Right lobe of liver (tissue), 6 donors: Measurements from ENCODE around the gene PLXNA2. TPM values are rescaled to one million over a fixed set of nuclear protein-coding genes. Genes with fewer than 3 reads are reported as not detected.

Experiments used
- ATAC-seq, 4 donors: fragments of 200-7000 bp; cut with Tn5 transposase; one replicate each; pipeline ENCODE4 v1.9.1; 2020; ENCODE audit warnings: mild to moderate bottlenecking in 4 of 4, moderate library complexity in 4 of 4
- DNase-seq, 3 donors: peaks; one replicate each; pipeline ENCODE4 v3.0.0-alpha.2; 2020
- H3K27ac ChIP-seq, 3 donors: fragments of 200-600 bp; one replicate each; pipeline ENCODE4 v1.8.0; 2022
- H3K27me3 ChIP-seq, 2 donors: fragments of 200-600 bp; one replicate each; pipeline ENCODE4 v1.8.0; 2022
- H3K36me3 ChIP-seq, 4 donors: fragments of 200-600 bp; sonication (generic) in 1 of 4; one replicate each; pipeline versions ENCODE4 v1.5.1 to v1.8.0; 2017 to 2022; ENCODE audit warnings: control low read depth in 1 of 4
- H3K4me1 ChIP-seq, 4 donors: fragments of 200-600 bp; sonication (generic) in 1 of 4; one replicate each; pipeline versions ENCODE4 v1.5.1 to v1.8.0; 2017 to 2022; ENCODE audit warnings: control low read depth in 1 of 4
- H3K4me3 ChIP-seq, 3 donors: fragments of 200-600 bp; one replicate each; pipeline ENCODE4 v1.8.0; 2022
- H3K9me3 ChIP-seq, 4 donors: fragments of 200-600 bp; sonication (generic) in 1 of 4; one replicate each; pipeline versions ENCODE4 v1.5.1 to v1.8.0; 2017 to 2022; ENCODE audit warnings: control low read depth in 1 of 4
- CTCF ChIP-seq, 4 donors: fragments of 200-600 bp in 3 of 4; fragments of 450-650 bp in 1 of 4; IDR thresholded peaks; one replicate each; pipeline versions ENCODE4 v1.5.1 to v1.8.0; 2016 to 2022; ENCODE audit warnings: antibody characterized with exemption in 4 of 4, mild to moderate bottlenecking in 2 of 4
- POLR2A ChIP-seq: fragments of 450-650 bp; IDR thresholded peaks from one replicate; pipeline ENCODE4 v1.6.1; 2017; ENCODE audit warnings: antibody characterized with exemption, mild to moderate bottlenecking
- WGBS: methylation state at CpG from one replicate; pipeline ENCODE4 v1.1.6; 2018; ENCODE audit warnings: low coverage, low lambda C conversion rate; ENCODE audit not compliant: insufficient coverage; ENCODE audit errors: missing lambda C conversion rate; 5-methylcytosine and 5-hydroxymethylcytosine counted together
- intact Hi-C, 2 donors: fragments of 100-400 bp; cut with DNase I; formaldehyde crosslinking; loops; one replicate each; pipeline versions ENCODE4 v1.11.2 to v1.14.1; 2022
- total RNA-seq, 6 experiments: library from RNA; depleted of rRNA in 2 of 6; stranded (reverse); fragments of >200 nt in 2 of 6; fragmentation: NEBNext Ultra II Directional in 3 of 6; extraction: Animal tissue kit (Norgen Biotek cat#: 25700) in 3 of 6; gene quantifications; one replicate each; pipeline versions ENCODE4 v1.1.0 to v1.2.4, GENCODE V29; 2016 to 2023
- donor health status: DM: no; HTN: yes; CAD: no.
- donor health status: DM: no; HTN: no; CAD: no.
- donor health status: DM: no; HTN: no; CAD: no.
- donor health status: DM: no; HTN: yes; CAD: no.
- donor health status: DM: no; HTN: yes; CAD: no.

The PLXNA2 gene
- total RNA-seq, 6 experiments from 2014 or later = 5.6 to 20.8 (median 9.3) TPM

DNA sequence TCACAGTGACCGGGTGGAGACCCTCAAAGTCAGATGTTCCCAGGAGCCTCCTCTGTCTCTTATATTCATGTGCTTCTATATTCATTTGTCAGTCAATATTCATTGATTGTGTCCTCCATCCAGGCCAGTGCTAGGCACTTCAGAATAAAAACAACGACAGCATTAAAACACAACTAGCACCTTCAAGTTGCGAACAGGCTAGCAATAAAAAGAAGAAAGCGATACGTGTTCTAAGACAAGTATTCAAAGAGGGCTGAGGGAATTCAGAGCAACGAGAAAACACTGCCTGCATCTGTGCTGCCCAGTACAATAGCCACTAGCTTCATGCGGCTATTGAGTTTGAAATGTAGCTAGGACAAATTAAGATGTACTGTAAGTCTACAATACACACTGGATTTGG lies 138.0 kb downstream of the PLXNA2 start:
- Histone ChIP-seq H3K4me1 (peaks cover 0 to 14% (median 5%) of the 10 kb centered on the region in 4 donors), H3K27ac (no peak overlapping the region), H3K27me3 (no peaks in the 10 kb centered on the region), H3K4me3 (no peak overlapping the region), H3K36me3 (no peaks in the 10 kb centered on the region), H3K9me3 (no peaks in the 10 kb centered on the region)
- intact Hi-C loops = no loop called here
- 88% methylated on average over 7 of the region's 7 CpGs for WGBS
- DNase-seq (no peak), ATAC-seq (no peak)
- TF ChIP-seq CTCF (IDR thresholded peaks at IDR 0.05) = no peak
- TF ChIP-seq POLR2A = no peak

DNA sequence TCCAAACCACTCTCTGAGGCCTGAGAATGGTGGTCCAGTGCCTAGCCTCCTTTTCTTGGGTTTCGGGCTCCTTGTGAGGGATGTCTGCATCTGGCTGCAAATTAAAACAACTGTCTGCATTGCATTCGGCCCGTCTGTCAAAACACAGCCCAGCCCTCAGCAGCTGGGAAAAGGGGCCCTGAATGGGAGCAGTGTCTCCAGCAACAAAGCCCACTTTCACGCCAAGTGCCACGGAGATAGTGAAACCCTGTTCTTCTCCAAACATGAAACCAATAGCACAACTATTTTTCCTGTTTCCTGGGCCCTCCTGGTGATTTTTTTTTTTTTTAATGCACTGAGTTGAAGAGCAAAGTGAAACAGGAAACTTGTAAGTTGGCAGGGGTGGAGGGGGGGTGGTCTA lies 138.4 kb downstream of the PLXNA2 start:
- no peaks in the 10 kb centered on the region for H3K27me3 ChIP-seq
- peaks cover 0 to 14% (median 5%) of the 10 kb centered on the region in 4 donors for H3K4me1 ChIP-seq
- H3K9me3 ChIP-seq = no peaks in the 10 kb centered on the region
- DNase-seq (no peak), ATAC-seq (no peak)
- H3K4me3 ChIP-seq = no peak overlapping the region
- intact Hi-C loops = no loop called here
- H3K36me3 ChIP-seq = no peaks in the 10 kb centered on the region
- 69% methylated on average over 2 of the region's 5 CpGs for WGBS
- no peak for TF ChIP-seq POLR2A
- no peak for TF ChIP-seq CTCF (IDR thresholded peaks at IDR 0.05)
- no peak overlapping the region for H3K27ac ChIP-seq

DNA sequence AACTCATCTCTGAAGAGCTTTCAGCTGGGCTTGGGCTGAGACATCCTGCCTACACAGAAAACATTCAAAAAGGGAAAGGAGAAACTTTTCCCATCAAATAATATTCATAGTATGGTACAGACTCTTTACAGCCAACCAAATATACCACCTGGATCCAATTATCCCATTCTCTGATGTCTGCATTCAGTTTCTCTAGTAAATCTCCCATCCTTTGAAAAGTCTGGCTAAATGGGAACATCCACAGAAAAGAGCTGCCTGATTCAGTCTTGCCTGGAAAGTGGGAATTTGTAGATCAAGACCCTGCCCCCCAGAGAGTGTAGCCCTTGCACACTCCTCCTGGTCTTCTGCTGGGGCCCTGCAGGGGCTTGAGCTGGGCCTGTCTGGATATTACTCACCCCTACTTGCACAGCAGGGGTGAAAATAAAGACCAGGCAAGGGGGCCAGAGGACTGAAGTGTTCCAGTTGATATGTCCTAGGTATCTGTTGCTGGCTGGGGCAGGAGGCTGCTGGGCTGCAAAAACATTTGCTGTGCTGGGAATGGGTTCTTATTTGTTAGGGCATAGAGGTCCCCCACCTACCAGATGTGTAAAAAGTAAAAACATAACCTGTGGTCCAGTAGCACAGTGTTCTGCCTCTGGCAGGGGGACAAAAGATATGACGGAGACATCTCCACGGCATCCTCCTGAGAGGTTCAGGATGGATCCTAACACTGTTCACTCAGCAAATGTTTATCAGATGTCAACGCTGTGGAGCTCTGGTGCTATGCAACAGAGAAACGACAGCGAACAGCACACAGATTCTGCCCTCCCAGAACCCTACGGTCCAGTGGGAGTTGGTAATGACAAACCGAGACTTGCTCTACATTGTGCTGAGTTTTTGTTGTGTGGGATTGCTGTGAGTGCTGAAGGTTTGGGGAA lies 140.3 kb downstream of the PLXNA2 start:
- Histone ChIP-seq H3K9me3 (no peaks in the 10 kb centered on the region), H3K4me3 (no peak overlapping the region), H3K27ac (no peak overlapping the region), H3K27me3 (no peaks in the 10 kb centered on the region), H3K4me1 (peaks cover 0 to 14% (median 5%) of the 10 kb centered on the region in 4 donors), H3K36me3 (no peaks in the 10 kb centered on the region)
- DNase-seq (no peak), ATAC-seq (no peak)
- WGBS = 96% methylated on average over 4 of the region's 7 CpGs
- TF ChIP-seq POLR2A (no peak), CTCF (IDR thresholded peaks at IDR 0.05) (no peak)
- intact Hi-C loops = no loop called here

DNA sequence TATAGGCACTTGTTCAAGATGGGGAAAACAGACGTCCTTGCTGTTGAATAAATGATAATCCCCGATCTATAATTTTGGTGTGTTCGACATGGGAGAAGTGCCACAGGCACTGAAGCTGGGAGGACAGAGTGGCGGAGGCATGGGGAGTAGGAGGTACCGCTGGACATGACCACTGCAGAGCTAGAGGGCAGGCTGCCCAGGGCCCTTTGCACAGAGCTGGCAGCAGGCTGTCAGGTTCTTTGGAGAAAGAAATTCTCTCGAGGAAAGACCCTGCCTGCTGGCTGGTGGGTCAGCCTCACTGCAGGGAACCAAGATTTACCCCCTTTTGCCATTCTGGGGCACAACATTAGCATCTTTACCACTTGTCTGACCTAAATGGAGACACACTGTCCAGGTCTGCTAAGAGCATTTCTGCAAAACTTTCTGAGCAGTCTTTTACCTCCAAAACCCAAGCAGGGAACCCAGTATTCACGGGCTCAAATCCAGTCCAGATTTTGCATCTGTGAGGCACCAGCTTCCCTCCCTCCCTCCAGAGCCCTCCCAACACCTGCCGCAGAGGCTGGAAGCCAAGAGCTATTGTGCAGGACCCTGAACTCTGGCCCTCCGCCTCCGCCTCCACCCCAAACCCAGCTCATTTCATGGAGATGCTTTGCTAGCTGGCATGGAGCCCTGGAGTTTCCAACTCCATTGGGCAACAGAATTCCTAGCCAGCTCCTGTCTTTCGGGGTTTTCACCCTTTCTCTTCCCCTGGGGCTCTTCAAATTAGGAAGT lies 142.3 kb downstream of the PLXNA2 start:
- 47% methylated on average over 10 of the region's 11 CpGs for WGBS
- H3K27ac ChIP-seq = peak overlapping the region in 1 of 3 donors; percentile 47
- peak; percentile 85 to 91 (median 88) for DNase-seq

More for the DNA sequence above, 142.3 kb downstream of the PLXNA2 start:
- intact Hi-C loops = no loop called here
- peaks cover 0 to 14% (median 5%) of the 10 kb centered on the region in 4 donors for H3K4me1 ChIP-seq
- H3K27me3 ChIP-seq = no peaks in the 10 kb centered on the region
- H3K36me3 ChIP-seq = no peaks in the 10 kb centered on the region
- peak; percentile 83 to 95 (median 94) for ATAC-seq
- no peak overlapping the region for H3K4me3 ChIP-seq
- H3K9me3 ChIP-seq = no peaks in the 10 kb centered on the region
- no peak for TF ChIP-seq CTCF (IDR thresholded peaks at IDR 0.05)
- TF ChIP-seq POLR2A = no peak
